ENCODE data around the gene NR2C1.

Gene NR2C1

DNA sequence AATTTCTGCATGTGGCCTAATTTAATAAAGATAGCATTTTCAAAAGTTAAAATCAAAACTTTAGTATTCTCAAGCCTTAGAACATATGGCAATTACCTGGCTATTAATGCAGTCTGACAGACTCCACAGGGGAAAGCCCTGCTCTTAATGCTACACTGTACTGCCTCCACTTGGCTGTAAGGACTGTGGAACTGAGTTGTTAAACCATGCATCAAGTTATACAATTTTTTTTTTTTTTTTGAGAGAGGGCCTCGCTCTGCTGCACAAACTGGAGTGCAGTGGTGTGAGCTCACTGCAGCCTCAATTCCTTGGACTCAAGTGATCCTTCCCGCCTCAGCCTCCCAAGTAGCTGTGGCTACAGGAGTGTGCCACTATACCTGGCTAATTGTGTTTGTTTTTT is 50.9 kb downstream of the NR2C1 start:
- TF ChIP-seq TAF1 (IDR thresholded peaks at IDR 0.05; ENCODE audit: low read depth) = no peak
- no peak for TF ChIP-seq EGR1 (IDR thresholded peaks at IDR 0.05)
- TF ChIP-seq ZBTB7A (IDR thresholded peaks at IDR 0.05; ENCODE audit: low read depth) = no peak
- TF ChIP-seq EP300 (IDR thresholded peaks at IDR 0.05; ENCODE audit: borderline replicate concordance) = no peak
- TF ChIP-seq TCF12 (IDR thresholded peaks at IDR 0.05; ENCODE audit: low read depth) = no peak
- TF ChIP-seq, protein P1, sequence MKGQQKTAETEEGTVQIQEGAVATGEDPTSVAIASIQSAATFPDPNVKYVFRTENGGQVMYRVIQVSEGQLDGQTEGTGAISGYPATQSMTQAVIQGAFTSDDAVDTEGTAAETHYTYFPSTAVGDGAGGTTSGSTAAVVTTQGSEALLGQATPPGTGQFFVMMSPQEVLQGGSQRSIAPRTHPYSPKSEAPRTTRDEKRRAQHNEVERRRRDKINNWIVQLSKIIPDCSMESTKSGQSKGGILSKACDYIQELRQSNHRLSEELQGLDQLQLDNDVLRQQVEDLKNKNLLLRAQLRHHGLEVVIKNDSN (IDR thresholded peaks at IDR 0.05) = no peak
- TF ChIP-seq YY1 (IDR thresholded peaks at IDR 0.05; ENCODE audit: low read depth) = no peak
- TF ChIP-seq REST (IDR thresholded peaks at IDR 0.05; ENCODE audit: low read depth) = no peak
- no peak for TF ChIP-seq RAD21 (IDR thresholded peaks at IDR 0.05; ENCODE audit: low read depth)
- TF ChIP-seq MAX (IDR thresholded peaks at IDR 0.05) = no peak
- TF ChIP-seq FOXM1 (IDR thresholded peaks at IDR 0.05; ENCODE audit: borderline replicate concordance, low read depth) = no peak
- TF ChIP-seq CEBPB (IDR thresholded peaks at IDR 0.05) = no peak
- TF ChIP-seq TEAD4 (IDR thresholded peaks at IDR 0.05) = no peak
- no peak for TF ChIP-seq NFIC (IDR thresholded peaks at IDR 0.05)
- no peak for TF ChIP-seq CREB1 (IDR thresholded peaks at IDR 0.05; ENCODE audit: low read depth)

- TF ChIP-seq TCF12 (IDR thresholded peaks at IDR 0.05; ENCODE audit: low read depth) (no peak), MAX (IDR thresholded peaks at IDR 0.05) (no peak), TEAD4 (IDR thresholded peaks at IDR 0.05) (no peak), CEBPB (IDR thresholded peaks at IDR 0.05) (no peak), REST (IDR thresholded peaks at IDR 0.05; ENCODE audit: low read depth) (no peak), EGR1 (IDR thresholded peaks at IDR 0.05) (no peak), YY1 (IDR thresholded peaks at IDR 0.05; ENCODE audit: low read depth) (no peak), EP300 (IDR thresholded peaks at IDR 0.05; ENCODE audit: borderline replicate concordance) (no peak), NFIC (IDR thresholded peaks at IDR 0.05) (no peak), FOXM1 (IDR thresholded peaks at IDR 0.05; ENCODE audit: borderline replicate concordance, low read depth) (no peak), ZBTB7A (IDR thresholded peaks at IDR 0.05; ENCODE audit: low read depth) (no peak)
- TF ChIP-seq, protein P1 (IDR thresholded peaks at IDR 0.05) = no peak
Observed at GRCh38 chr12:95017482-95017881, 55.9 kb downstream of the NR2C1 start.

DNA sequence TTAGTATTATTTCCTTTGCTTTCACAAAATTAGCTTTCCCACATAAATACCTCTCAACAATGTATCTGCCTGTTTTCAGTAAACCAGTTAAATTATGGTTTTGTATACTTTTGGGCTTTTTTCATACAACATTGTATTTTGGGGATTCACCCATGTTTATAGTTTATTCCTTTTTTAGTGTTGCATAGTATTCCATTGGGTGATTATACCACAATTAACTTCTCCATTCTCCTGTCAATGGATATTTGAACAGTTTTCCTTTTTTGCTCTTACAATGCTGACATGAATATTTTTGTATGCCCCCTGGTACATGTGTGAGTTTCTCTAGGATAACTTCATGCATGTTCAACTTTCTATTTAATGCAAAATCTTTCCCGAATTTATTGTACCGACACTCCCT is 57.3 kb downstream of the NR2C1 start:
- no peak for TF ChIP-seq TEAD4 (IDR thresholded peaks at IDR 0.05)
- TF ChIP-seq, protein P1 (IDR thresholded peaks at IDR 0.05) = no peak
- TF ChIP-seq TCF12 (IDR thresholded peaks at IDR 0.05; ENCODE audit: low read depth) = no peak
- TF ChIP-seq MAX (IDR thresholded peaks at IDR 0.05) = no peak
- TF ChIP-seq RAD21 (IDR thresholded peaks at IDR 0.05; ENCODE audit: low read depth) = no peak
- no peak for TF ChIP-seq EP300 (IDR thresholded peaks at IDR 0.05; ENCODE audit: borderline replicate concordance)
- no peak for TF ChIP-seq NFIC (IDR thresholded peaks at IDR 0.05)
- TF ChIP-seq CREB1 (IDR thresholded peaks at IDR 0.05; ENCODE audit: low read depth) = no peak
- TF ChIP-seq ZBTB7A (IDR thresholded peaks at IDR 0.05; ENCODE audit: low read depth) = no peak
- TF ChIP-seq EGR1 (IDR thresholded peaks at IDR 0.05) = no peak
- TF ChIP-seq YY1 (IDR thresholded peaks at IDR 0.05; ENCODE audit: low read depth) = no peak
- no peak for TF ChIP-seq FOXM1 (IDR thresholded peaks at IDR 0.05; ENCODE audit: borderline replicate concordance, low read depth)
- TF ChIP-seq CEBPB (IDR thresholded peaks at IDR 0.05) = no peak
- no peak for TF ChIP-seq TAF1 (IDR thresholded peaks at IDR 0.05; ENCODE audit: low read depth)
- TF ChIP-seq REST (IDR thresholded peaks at IDR 0.05; ENCODE audit: low read depth) = no peak

- TF ChIP-seq ZBTB7A (IDR thresholded peaks at IDR 0.05; ENCODE audit: low read depth) (no peak), FOXM1 (IDR thresholded peaks at IDR 0.05; ENCODE audit: borderline replicate concordance, low read depth) (no peak), CEBPB (IDR thresholded peaks at IDR 0.05) (no peak), CREB1 (IDR thresholded peaks at IDR 0.05; ENCODE audit: low read depth) (no peak), YY1 (IDR thresholded peaks at IDR 0.05; ENCODE audit: low read depth) (no peak), RAD21 (IDR thresholded peaks at IDR 0.05; ENCODE audit: low read depth) (no peak), EP300 (IDR thresholded peaks at IDR 0.05; ENCODE audit: borderline replicate concordance) (no peak)
Observed at GRCh38 chr12:95014554-95014953, 58.9 kb downstream of the NR2C1 start.

Measured in Ishikawa (cell line).